NK-92 (cell line): Measurements from ENCODE around the gene CORIN.

Source experiments
- DNase-seq: peaks from one replicate; lab custom pipeline; 2025; ENCODE audit not compliant: unreplicated experiment; lab: John Stamatoyannopoulos, UW

CORIN gene

GRCh38 chr4:47831026-47831679 lies 6.7 kb downstream of the CORIN start:
- no peak for DNase-seq

DNA sequence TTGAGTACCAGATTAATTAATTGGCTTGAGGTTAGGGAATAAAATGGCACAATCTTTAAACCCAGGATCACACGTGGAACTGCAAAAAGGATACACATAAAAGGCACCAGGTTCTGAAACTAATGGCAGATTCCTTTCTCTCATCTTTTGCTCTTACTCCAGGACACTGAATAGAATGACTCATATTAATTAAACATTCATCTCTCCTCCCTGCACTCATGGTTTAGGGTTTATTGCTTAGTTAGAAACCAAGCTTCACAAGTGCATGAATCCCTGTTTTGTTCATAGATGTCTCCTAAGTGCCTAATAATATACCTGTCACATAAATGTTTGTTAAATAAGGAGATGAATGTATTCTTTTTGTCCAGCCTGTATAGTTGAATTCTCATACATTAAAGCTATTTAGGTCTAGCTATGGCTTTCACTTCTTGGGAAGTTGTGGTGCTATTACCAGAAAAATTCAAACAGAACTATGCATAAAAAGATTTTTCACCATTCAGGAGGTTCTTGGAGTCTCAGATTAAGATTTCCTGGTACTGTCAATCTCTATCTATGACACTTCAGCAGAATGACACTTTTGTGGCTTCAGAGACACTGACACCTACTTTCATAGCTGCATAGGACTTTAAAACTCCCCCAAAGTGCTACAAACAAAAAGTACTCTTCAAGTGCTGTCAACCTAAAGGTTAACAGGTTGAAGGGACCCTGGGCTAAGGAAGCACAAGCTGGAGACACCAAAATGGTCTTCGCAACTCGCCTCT lies 7.4 kb downstream of the CORIN start:
- DNase-seq, result no peak

DNA sequence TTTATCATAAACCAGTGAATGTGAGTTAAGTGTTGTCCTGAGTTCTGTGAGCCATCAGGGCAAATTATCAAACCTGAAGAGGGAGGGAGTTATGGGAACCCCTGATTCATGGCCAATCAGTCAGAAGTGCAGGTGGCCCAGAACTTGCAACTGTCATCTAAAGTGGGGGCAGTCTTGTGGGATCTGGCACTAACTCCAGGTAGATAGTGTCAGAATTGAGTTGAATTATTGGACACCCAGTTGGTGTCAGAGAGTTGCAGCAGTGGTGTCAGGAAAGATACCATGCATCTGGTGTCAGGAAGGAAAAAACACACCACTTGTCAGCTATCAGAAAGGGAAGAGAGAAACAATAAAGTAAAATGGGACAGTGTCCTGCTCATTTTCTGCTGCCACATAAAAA lies 8.4 kb downstream of the CORIN start:
- DNase-seq, result no peak

- no peak for DNase-seq
Measured at GRCh38 chr4:47827343-47828047, 10.4 kb downstream of the CORIN start.

GRCh38 chr4:47824840-47825239 lies 13.0 kb downstream of the CORIN start:
- no peak for DNase-seq

GRCh38 chr4:47819178-47819577 lies 18.7 kb downstream of the CORIN start:
- no peak for DNase-seq

- no peak for DNase-seq
Measured at GRCh38 chr4:47817275-47817674, 20.6 kb downstream of the CORIN start.

DNA sequence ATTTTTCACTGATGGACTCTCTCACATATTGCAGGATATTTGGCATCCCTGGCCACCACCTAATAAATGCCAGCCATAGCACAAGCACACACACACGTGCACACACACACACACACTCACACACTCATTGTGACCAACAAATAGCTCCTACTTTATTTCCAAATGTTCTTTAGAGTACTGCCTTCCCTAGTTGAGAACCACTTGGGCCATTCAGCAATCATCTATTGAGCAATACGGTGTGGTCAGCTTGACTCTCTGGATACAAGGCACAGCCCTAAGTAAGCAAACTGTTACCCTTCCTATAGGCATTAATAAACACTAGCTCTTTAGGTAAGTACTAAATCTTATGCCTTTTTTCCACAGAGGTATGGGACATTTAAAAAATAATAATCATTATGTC lies 21.1 kb downstream of the CORIN start:
- DNase-seq, result no peak

GRCh38 chr4:47814618-47815295 lies 23.1 kb downstream of the CORIN start:
- DNase-seq, result no peak

DNA sequence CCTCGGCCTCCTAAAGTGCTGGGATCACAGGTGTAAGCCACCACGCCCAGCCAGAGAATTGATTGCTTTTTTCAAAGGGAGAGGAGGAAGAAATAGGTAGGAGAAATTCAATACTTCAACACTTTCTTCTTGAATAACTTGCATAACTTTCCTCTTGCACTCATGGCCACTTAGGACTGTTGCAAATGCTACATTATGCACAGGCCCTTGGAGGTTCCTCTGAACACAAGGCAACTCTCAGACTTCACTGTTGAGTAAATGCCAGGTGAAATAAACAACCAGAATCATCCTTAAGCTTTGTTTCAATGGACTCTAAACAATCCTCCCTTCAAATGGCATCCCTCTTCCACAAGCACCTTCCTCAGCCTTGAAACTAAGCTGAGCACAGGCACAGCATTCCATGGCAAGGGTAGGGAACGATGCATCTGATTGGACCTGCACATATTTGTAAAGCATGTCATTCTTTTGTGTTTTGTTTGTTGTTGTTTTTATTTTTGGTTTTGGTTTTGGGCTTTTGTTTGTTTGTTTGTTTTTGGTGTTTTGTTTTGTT lies 28.1 kb downstream of the CORIN start:
- no peak for DNase-seq

GRCh38 chr4:47804598-47804997 lies 33.3 kb downstream of the CORIN start:
- no peak for DNase-seq

GRCh38 chr4:47801481-47802002 lies 36.3 kb downstream of the CORIN start:
- no peak for DNase-seq

GRCh38 chr4:47798165-47798564 lies 39.7 kb downstream of the CORIN start:
- no peak for DNase-seq

- DNase-seq, result no peak
Measured at GRCh38 chr4:47791965-47792364, 45.9 kb downstream of the CORIN start.

DNA sequence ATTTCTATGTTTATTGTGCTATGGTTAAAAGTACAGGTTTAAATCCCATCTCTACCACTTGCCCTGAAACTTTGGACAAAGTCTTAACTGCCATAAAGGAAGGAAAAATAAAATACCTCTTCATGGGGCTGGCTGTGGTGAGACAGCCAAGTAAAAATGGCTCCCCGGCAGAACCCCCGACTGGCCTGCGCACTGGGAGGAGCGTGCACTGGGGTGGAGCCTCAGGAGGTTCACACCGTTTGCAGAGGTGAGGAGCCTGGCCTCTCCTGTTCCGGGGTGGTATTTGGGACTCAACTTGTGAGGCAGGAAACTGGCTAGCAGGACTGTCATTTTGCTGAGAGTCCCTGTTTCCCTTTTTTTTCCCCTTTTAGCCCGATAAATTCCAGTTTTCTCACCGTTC lies 47.8 kb downstream of the CORIN start:
- no peak for DNase-seq

DNA sequence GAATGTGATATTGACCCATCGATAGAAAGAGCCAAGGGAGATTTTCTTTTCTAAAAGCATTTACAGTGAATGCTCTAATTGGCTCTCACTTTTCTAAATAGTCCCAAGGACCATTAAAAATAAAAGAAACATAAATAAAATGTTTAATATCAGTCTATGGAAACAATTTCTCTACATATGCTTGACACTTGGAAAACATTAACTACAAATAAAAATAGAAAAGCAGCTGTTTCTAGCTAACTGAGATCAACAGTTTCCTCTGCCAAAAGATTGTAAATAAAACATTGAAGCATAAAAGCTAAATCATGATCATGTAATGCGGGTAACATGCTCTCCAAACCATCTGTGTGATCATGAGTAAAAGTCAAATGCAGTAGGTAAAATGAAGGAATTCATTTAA lies 49.7 kb downstream of the CORIN start:
- DNase-seq, result no peak

DNA sequence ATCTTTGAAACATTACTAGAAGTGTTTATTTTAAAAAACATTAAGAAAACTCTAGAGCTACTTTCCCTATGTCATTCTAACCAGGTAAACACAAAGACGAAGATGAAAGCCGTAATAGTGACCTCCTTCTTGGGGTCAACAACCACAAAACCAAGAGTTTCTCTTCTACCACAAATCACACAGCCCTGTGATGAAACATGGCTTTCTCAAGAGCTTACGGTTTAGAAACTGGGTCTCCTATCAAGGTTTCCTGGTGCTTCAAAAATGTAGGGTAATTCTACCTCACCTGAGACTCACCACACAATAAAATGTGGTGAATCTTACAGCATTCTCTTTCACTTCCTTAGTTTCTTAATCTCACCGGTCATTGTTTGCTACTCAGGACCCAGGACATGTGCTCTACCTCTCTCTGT lies 50.9 kb downstream of the CORIN start:
- DNase-seq, result no peak

DNA sequence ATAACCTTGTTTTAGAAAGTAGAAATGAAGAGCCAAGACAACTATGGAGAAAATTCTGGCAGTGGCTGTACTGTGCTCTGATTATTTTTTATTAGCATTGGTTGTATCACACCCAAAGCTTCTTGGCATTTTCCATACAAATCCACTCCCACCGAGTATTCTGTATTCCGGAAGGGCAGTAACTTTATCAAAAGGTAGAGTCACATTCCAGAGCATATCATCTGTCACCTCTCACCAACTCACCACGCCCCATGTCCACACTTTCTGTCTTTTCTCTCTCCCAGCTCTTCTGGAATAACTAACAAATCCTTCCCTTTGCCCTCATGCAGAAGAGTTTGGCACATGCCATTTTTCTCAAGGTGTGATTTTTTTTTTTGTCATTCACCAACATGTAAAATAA lies 52.7 kb downstream of the CORIN start:
- no peak for DNase-seq

DNA sequence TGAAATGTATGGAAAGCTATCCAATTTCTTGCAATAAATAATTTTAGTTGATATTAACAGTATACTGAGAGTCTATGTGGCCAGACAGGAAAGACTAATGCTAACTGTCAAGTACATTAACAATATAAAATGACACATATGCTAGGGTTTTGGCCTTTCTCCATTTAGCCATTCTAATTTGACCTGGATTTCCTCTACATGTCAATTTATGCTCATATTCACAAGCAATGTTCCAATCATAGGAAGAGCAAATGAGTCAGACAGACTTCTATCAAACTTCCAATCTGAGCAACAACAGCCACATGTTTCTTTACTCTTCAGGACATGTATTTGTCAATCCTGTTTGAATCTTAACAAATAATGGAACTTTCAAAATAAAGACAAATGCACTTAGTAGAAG lies 53.6 kb downstream of the CORIN start:
- no peak for DNase-seq

DNA sequence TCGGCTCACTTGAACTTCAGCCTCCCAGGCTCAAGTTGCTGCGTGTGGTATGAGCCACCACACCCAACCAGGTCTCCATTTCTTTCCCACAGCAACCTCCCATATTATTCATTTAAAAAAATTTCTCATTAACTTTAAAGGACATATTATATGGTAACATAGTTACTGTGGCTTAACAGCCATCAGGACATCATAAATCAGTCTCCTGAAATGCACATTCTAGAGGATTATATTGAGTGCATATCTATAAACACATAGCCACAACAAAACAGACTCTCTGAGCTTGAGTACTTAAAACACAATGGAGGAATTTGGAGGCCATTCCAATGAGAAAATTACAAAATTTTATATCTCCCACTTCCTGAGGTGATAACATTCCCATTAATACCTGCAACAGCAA lies 61.5 kb downstream of the CORIN start:
- no peak for DNase-seq

GRCh38 chr4:47774079-47774478 lies 63.8 kb downstream of the CORIN start:
- DNase-seq, result no peak
